Effector memory CD4-positive, alpha-beta T cell (primary cell): Measurements from ENCODE around the gene MVD.

Experiments
- DNase-seq, 3 donors: peaks; one replicate each; pipeline ENCODE4 v3.0.0-alpha.2; 2020
- H3K27ac ChIP-seq: 2 replicates; pipeline ENCODE4 v1.7.0; 2013; ENCODE audit warnings: mild to moderate bottlenecking, low read length, moderate library complexity; ENCODE audit not compliant: insufficient read depth, poor library complexity, severe bottlenecking
- H3K27me3 ChIP-seq: replicated peaks from 2 replicates; pipeline ENCODE4 v1.7.0; 2013; ENCODE audit warnings: mild to moderate bottlenecking, low read length; ENCODE audit not compliant: insufficient read depth, control insufficient read depth, poor library complexity, severe bottlenecking
- H3K36me3 ChIP-seq: 2 replicates; pipeline ENCODE4 v1.7.0; 2013; ENCODE audit warnings: mild to moderate bottlenecking, low read length, moderate library complexity; ENCODE audit not compliant: control insufficient read depth, insufficient read depth
- H3K4me1 ChIP-seq: 2 replicates; pipeline ENCODE4 v1.7.0; 2013; ENCODE audit warnings: low read length, mild to moderate bottlenecking; ENCODE audit not compliant: control insufficient read depth, insufficient read depth, poor library complexity, severe bottlenecking
- H3K4me3 ChIP-seq: 2 replicates; pipeline ENCODE4 v1.7.0; 2013; ENCODE audit warnings: low read length, low read depth, mild to moderate bottlenecking; ENCODE audit not compliant: insufficient read depth, poor library complexity, severe bottlenecking
- H3K9me3 ChIP-seq: 2 replicates; pipeline ENCODE4 v1.7.0; 2013; ENCODE audit warnings: mild to moderate bottlenecking, low read length, moderate library complexity; ENCODE audit not compliant: control insufficient read depth

MVD gene

DNA sequence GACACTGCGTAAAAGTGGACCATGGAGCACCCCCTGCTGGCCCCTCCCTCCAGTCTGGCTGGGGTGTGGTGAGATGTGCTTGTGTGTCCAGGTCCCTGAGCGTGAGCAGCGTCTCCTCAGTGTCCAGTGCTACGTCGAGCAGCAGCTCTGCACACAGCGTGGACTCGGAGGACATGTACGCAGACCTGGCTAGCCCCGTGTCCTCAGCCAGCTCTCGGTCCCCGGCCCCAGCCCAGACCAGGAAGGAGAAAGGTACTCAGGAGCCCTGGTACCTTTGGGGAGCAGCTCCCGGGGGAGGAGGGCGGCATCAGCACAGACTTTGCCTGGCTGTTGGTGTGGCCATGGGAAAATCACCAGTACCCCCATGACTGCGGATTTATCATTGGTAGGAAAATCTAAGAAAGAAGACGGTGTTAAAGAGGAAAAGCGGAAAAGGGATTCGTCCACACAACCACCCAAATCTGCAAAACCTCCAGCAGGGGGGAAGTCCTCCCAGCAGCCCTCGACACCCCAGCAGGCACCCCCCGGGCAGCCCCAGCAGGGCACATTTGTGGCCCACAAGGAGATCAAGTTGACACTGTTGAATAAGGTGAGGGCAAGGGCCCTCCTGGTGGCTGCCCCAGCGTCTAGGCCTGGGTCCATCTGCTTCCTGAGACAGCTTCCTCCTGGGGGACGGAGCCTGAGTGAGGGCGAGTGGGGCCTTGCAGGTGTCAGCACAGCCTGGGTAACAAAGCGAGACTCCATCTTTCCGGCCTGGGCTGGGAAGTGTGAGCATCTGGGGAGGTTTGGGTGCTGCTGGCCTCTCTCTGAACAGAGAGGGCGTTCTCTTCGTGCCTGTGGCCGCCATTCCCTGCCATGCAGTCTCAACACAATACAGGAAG, 35.1 kb downstream of the MVD start:
- no peak for DNase-seq
- Histone ChIP-seq H3K4me3 (no peak overlapping the region), H3K36me3 (peaks cover 72% of the 10 kb centered on the region), H3K27me3 (no peaks in the 10 kb centered on the region), H3K9me3 (no peaks in the 10 kb centered on the region), H3K27ac (no peak overlapping the region), H3K4me1 (no peaks in the 10 kb centered on the region)

DNA sequence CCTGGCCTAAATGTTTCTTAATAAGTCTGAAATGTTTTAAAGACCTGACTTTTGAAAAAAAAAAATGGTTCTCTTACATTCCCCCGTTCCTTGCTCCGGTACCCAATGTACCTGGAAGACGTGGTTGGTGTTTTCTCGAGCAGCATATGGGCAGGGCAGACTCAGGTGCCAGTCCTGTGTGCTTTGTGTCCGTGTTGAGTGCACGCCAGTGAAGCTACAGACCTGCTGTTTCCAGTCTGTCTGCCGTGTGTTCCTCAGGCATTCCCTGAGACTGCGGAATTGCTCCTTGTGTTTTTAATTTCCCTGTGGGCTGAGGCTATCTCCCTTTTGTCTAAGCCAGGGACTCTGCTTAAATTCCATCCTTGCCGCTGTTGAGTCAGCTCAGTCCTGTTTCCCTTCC, 36.2 kb downstream of the MVD start:
- H3K36me3 ChIP-seq, result peaks cover 76% of the 10 kb centered on the region
- H3K4me3 ChIP-seq, result no peak overlapping the region
- no peak overlapping the region for H3K27ac ChIP-seq
- peaks cover 2% of the 10 kb centered on the region for H3K4me1 ChIP-seq
- no peak for DNase-seq
- no peaks in the 10 kb centered on the region for H3K9me3 ChIP-seq
- H3K27me3 ChIP-seq, result no peaks in the 10 kb centered on the region

DNA sequence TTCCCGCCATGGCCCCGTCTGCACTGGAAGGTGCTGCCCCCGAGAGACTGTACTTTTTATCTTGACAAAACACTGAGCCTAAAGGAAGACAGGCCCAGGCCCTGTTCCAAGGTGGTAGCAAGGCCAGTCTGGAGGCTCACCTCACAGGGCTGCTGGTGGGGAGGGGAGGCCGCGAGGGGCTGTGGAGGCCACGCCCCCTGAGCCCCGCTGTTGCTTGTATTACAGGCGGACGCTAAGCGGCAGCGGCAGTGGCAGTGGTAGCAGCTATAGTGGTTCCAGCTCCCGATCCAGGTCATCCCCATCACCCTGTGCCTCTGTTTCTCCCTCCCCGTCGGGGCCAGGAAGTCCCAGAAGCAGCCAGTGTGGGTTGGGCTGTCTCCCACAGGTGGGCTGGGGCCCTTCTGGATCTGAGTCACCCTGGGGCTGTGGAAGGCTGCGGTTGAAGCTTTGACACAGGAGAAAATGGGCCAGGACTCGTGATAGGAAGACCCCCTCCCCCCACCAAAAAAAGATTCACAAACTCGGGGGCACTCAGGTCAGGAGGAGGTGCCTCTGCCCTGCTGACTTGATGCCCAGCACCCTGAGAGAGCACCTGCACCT, 37.8 kb downstream of the MVD start:
- DNase-seq, result no peak
- Histone ChIP-seq H3K27me3 (no peaks in the 10 kb centered on the region), H3K4me3 (no peak overlapping the region), H3K36me3 (peaks cover 64% of the 10 kb centered on the region), H3K4me1 (peaks cover 9% of the 10 kb centered on the region), H3K9me3 (no peaks in the 10 kb centered on the region), H3K27ac (no peak overlapping the region)

DNA sequence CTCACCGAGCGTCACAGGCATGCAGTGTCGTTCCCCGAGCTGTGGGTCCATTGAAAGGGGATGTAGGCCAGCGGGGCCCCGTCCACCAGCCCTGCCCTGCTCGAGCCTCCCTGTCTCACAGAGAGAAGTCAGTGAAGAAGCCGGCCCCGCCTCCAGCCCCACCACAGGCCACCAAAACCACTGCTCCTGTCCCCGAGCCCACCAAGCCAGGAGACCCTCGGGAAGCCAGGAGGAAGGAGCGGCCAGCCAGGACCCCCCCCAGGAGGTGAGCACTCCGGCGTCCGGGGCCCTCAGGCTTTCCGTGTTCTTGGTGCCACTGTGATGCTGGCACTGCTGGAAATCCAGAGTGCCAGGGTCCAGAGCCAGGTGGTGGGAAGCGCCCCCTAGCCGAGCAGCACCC, 38.4 kb downstream of the MVD start:
- Histone ChIP-seq H3K27ac (no peak overlapping the region), H3K36me3 (peaks cover 58% of the 10 kb centered on the region), H3K4me1 (peaks cover 14% of the 10 kb centered on the region), H3K4me3 (no peak overlapping the region), H3K9me3 (no peaks in the 10 kb centered on the region), H3K27me3 (no peaks in the 10 kb centered on the region)
- DNase-seq, result no peak

DNA sequence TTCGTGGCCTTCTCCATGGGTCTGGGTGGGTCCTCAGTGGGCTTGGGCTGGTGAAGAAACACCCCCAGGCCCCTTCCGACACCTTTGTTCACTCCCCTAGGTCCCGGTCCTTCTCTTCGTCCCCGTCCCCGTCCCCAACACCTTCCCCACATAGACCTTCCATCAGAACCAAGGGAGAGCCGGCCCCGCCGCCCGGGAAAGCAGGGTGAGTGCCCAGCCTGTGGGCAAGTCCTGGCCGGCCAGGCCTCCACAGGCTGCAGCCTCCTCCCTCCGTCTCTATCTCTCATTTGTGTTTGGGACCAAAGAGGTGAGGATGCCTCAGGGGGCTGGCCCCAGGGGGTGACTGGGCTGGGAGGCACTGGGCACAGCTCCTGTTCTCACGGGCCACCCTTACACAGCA, 39.0 kb downstream of the MVD start:
- peaks cover 20% of the 10 kb centered on the region for H3K4me1 ChIP-seq
- no peak for DNase-seq
- H3K27me3 ChIP-seq, result no peaks in the 10 kb centered on the region
- H3K4me3 ChIP-seq, result no peak overlapping the region
- no peak overlapping the region for H3K27ac ChIP-seq
- peaks cover 56% of the 10 kb centered on the region for H3K36me3 ChIP-seq
- no peaks in the 10 kb centered on the region for H3K9me3 ChIP-seq

DNA sequence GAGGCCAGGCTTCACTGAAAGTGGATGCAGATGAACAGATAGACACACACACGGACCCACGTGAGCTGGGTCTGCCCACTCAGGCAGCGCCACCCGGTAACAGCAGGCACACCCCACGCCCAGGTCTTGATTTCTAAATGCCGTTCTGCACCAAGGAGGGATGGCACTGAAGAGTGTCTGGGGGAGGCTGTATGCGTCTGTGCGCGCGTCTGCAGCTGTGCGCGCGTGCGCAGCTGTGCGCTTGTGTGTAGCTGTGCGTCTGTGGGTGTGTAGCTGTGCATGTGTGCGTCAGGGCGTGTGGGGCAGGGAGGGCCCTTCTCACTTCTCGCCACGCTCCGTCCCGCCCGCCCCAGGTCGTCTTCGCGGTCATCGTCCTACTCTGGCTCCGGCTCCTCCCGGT, 40.0 kb downstream of the MVD start:
- no peak for DNase-seq
- Histone ChIP-seq H3K4me3 (no peak overlapping the region), H3K27me3 (no peaks in the 10 kb centered on the region), H3K4me1 (peaks cover 21% of the 10 kb centered on the region), H3K9me3 (no peaks in the 10 kb centered on the region), H3K27ac (no peak overlapping the region), H3K36me3 (peaks cover 49% of the 10 kb centered on the region)

DNA sequence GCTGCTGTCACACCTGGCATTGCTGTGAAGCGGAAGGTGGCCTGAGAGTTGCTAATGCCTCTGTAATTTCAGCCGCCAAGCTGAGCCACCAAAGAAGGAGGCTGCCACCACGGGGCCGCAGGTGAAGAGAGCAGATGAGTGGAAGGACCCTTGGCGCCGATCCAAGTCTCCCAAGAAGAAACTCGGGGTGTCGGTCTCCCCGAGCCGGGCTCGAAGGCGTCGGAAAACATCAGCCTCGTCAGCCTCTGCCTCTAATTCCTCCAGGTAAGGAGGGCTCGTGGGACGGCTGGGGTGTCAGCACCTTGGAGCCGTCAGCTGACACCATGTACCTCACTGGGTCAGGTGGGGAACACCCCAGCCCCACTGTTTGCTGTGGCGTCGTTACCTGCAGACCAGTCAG, 40.8 kb downstream of the MVD start:
- H3K4me3 ChIP-seq, result no peak overlapping the region
- no peaks in the 10 kb centered on the region for H3K27me3 ChIP-seq
- no peak for DNase-seq
- peak overlapping the region; percentile 36 for H3K27ac ChIP-seq
- peaks cover 21% of the 10 kb centered on the region for H3K4me1 ChIP-seq
- no peaks in the 10 kb centered on the region for H3K9me3 ChIP-seq
- H3K36me3 ChIP-seq, result peaks cover 44% of the 10 kb centered on the region

DNA sequence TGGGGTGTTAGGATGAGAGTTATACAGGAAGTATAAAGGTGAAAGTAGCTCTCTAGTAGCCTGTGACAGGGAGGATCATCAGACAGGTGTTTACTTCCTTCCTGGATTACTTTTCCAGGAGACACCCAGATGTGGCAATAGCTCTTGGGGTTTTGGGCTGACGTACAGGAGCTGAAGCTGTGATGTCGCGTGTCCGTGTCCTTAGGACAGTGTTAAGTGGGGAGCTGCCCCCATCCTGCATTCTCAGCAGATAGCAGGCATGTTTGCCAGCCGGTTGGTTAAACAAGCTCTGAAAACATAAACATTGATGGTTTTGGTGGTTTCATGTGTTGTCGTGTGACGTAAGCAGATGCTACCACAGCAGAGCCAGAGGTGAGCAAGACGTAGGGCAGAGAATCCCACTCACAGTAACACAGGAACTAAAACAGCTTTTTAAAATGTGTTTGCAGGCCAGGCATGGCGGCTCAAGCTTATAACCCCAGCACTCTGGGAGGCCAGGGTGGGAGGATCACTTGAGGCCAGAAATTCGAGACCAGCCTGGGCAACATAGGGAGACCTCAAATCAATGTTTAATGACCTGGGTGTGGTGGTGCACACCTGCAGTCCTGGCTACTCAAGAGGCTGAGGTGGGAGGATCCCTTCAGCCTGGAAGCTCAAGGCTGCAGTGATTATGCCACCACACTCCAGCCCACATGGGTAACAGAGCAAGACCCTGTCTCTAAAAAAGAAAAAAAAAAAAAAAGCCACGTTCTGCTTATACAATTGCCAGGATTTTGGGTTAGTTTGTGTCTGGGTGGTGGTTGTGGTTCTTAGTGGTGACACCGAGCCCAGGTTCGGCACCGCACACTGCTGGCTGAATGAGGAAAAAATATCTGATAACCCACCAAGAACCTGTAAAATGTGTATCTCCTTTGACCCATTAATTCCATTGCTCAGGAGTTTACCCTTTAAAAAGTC, 42.8 kb downstream of the MVD start:
- Histone ChIP-seq H3K27me3 (no peaks in the 10 kb centered on the region), H3K9me3 (no peaks in the 10 kb centered on the region), H3K27ac (peak overlapping the region; percentile 79), H3K36me3 (peaks cover 36% of the 10 kb centered on the region), H3K4me3 (no peak overlapping the region), H3K4me1 (peaks cover 21% of the 10 kb centered on the region)
- DNase-seq, result peak; percentile 74 to 85 (median 79)

DNA sequence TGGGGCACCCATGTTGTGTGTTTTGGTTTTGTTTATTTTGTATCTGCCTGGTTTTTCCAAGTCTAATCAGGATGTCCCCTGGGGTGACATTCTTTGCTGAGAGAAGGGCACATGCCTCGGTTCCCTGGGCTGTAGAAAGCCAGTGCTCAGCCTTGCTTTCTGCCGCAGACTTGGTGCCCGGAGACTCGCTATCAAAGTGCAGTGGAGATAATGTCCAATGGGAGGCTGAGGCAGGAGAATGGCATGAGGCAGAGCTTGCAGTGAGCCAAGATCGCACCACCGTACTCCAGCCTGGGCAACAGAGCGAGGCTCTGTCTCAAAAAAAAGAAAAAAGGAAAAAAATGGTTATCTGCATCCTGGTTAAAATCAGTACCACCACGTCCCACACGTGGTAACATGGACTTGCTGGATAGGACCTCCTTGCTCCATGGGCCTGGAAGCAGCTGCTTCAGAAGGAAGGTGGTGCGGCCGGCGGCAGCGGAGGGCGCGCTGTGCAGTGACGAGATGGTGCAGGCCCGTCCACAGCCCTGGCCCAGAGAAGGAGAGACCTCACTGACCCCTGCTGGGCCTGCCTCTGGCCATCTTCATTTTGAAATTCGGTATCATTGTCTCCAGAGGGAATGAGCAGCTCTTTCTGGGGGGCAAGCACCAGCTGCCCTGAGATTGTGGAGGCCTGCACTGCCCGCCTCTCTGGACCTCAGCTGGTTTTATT, 43.8 kb downstream of the MVD start:
- Histone ChIP-seq H3K4me1 (peaks cover 21% of the 10 kb centered on the region), H3K4me3 (no peak overlapping the region), H3K27me3 (no peaks in the 10 kb centered on the region), H3K9me3 (no peaks in the 10 kb centered on the region), H3K27ac (peak overlapping the region; percentile 79), H3K36me3 (peaks cover 31% of the 10 kb centered on the region)
- DNase-seq, result no peak
